Activated CD4-positive, alpha-beta T cell treated with anti-CD3 and anti-CD28 coated beads, Interleukin-2, Interleukin-6, amounts not matched to agents 100 ng/mL and 50 ng/mL, durations not matched to agents 16 hours and 8 hours (primary cell): ENCODE data around the gene KCND1.

Experiments used
- DNase-seq: peaks from one replicate; pipeline ENCODE4 v3.0.0-alpha.2; 2020

The KCND1 gene

GRCh38 chrX:48974033-48974432 is 2.4 kb upstream of the KCND1 start:
- DNase-seq: no peak

- DNase-seq: peak; percentile 51
These were observed 848 bp upstream of the KCND1 start for GRCh38 chrX:48972220-48973164.

GRCh38 chrX:48969471-48969870 is 2.2 kb downstream of the KCND1 start:
- no peak for DNase-seq

GRCh38 chrX:48968377-48968776 is 3.3 kb downstream of the KCND1 start:
- no peak for DNase-seq

GRCh38 chrX:48966796-48967579 is 4.7 kb downstream of the KCND1 start:
- no peak for DNase-seq

GRCh38 chrX:48965959-48966358 is 5.7 kb downstream of the KCND1 start:
- no peak for DNase-seq

- DNase-seq: no peak
These were observed 10.0 kb downstream of the KCND1 start for GRCh38 chrX:48961585-48962091.

GRCh38 chrX:48960291-48960690 is 11.4 kb downstream of the KCND1 start:
- no peak for DNase-seq

- no peak for DNase-seq
These were observed 13.0 kb downstream of the KCND1 start for GRCh38 chrX:48958635-48959094.

GRCh38 chrX:48957827-48958634 is 13.6 kb downstream of the KCND1 start:
- DNase-seq: peak; percentile 95

GRCh38 chrX:48957477-48957826 is 14.2 kb downstream of the KCND1 start, which contains the start of gene OTUD5:
Gene OTUD5 (minus strand): TSS chrX:48957607. CDS start chrX:48957570, 37 bp downstream.
- DNase-seq: peak; percentile 76

- peak; percentile 39 for DNase-seq
These were observed 14.8 kb downstream of the KCND1 start for GRCh38 chrX:48956728-48957414.

- no peak for DNase-seq
These were observed 23.1 kb downstream of the KCND1 start for GRCh38 chrX:48948589-48948988.

GRCh38 chrX:48945517-48946348 is 25.9 kb downstream of the KCND1 start:
- DNase-seq: peak; percentile 70

GRCh38 chrX:48942895-48943294 is 28.7 kb downstream of the KCND1 start:
- DNase-seq: peak; percentile 50

GRCh38 chrX:48940404-48940955 is 31.2 kb downstream of the KCND1 start:
- DNase-seq: peak; percentile 61

- peak; percentile 35 for DNase-seq
These were observed 32.0 kb downstream of the KCND1 start for GRCh38 chrX:48939524-48940228.

- peak; percentile 89 for DNase-seq
These were observed 32.8 kb downstream of the KCND1 start for GRCh38 chrX:48938721-48939425.
